ENCODE data around the gene TPM1.
"Not testable (repeated sequence)": the region's sequence is repeated elsewhere in the genome, so short reads cannot be mapped to it uniquely, and the experiment has no call there.

Gene TPM1

GRCh38 chr15:63096178-63096577 lies 53.6 kb downstream of the TPM1 start:
- Histone ChIP-seq H3K4me3 (IDR thresholded peaks at IDR 0.05; ENCODE audit: insufficient read depth, low read depth, low read length) (no peak overlapping the region), H3K27ac (no peak overlapping the region), H3K9ac (no peak overlapping the region), H4K20me1 (ENCODE audit: insufficient read depth) (no peaks in the 10 kb centered on the region), H3K79me2 (ENCODE audit: insufficient read depth, low read depth) (no peaks in the 10 kb centered on the region), H3K36me3 (ENCODE audit: insufficient read depth) (no peaks in the 10 kb centered on the region), H3K4me1 (ENCODE audit: low read depth, poor library complexity, severe bottlenecking) (no peaks in the 10 kb centered on the region), H2AFZ (ENCODE audit: low read depth) (no peak overlapping the region), H3K4me2 (no peak overlapping the region), H3K27me3 (ENCODE audit: insufficient read depth, low read depth) (no peaks in the 10 kb centered on the region)
- TF ChIP-seq CTCF (conservative IDR thresholded peaks at IDR 0.05; ENCODE audit: low read depth, low read length), result no peak

GRCh38 chr15:63098901-63099300 lies 56.4 kb downstream of the TPM1 start:
- H4K20me1 ChIP-seq (ENCODE audit: insufficient read depth); H3K27me3 ChIP-seq (ENCODE audit: insufficient read depth, low read depth); H3K79me2 ChIP-seq (ENCODE audit: insufficient read depth, low read depth); H3K27ac ChIP-seq; H3K4me3 ChIP-seq (IDR thresholded peaks at IDR 0.05; ENCODE audit: insufficient read depth, low read depth, low read length); H3K36me3 ChIP-seq (ENCODE audit: insufficient read depth); H2AFZ ChIP-seq (ENCODE audit: low read depth); H3K4me2 ChIP-seq; H3K4me1 ChIP-seq (ENCODE audit: low read depth, poor library complexity, severe bottlenecking); H3K9ac ChIP-seq: not testable (repeated sequence)

- not testable (repeated sequence) for H3K27ac ChIP-seq; H3K4me2 ChIP-seq; H3K36me3 ChIP-seq (ENCODE audit: insufficient read depth); H3K4me1 ChIP-seq (ENCODE audit: low read depth, poor library complexity, severe bottlenecking); H4K20me1 ChIP-seq (ENCODE audit: insufficient read depth); H3K4me3 ChIP-seq (IDR thresholded peaks at IDR 0.05; ENCODE audit: insufficient read depth, low read depth, low read length); H2AFZ ChIP-seq (ENCODE audit: low read depth); H3K79me2 ChIP-seq (ENCODE audit: insufficient read depth, low read depth); H3K27me3 ChIP-seq (ENCODE audit: insufficient read depth, low read depth); H3K9ac ChIP-seq
Observed at GRCh38 chr15:63099581-63099980, 57.0 kb downstream of the TPM1 start.

GRCh38 chr15:63103416-63103815 lies 60.9 kb downstream of the TPM1 start:
- no peak overlapping the region for H2AFZ ChIP-seq (ENCODE audit: low read depth)

GRCh38 chr15:63104727-63105126 lies 62.2 kb downstream of the TPM1 start:
- Histone ChIP-seq H3K9ac (no peak overlapping the region), H3K79me2 (ENCODE audit: insufficient read depth, low read depth) (no peaks in the 10 kb centered on the region), H4K20me1 (ENCODE audit: insufficient read depth) (no peaks in the 10 kb centered on the region), H3K27ac (no peak overlapping the region), H3K4me1 (ENCODE audit: low read depth, poor library complexity, severe bottlenecking) (no peaks in the 10 kb centered on the region), H3K36me3 (ENCODE audit: insufficient read depth) (no peaks in the 10 kb centered on the region), H3K4me2 (no peak overlapping the region), H2AFZ (ENCODE audit: low read depth) (no peak overlapping the region), H3K4me3 (IDR thresholded peaks at IDR 0.05; ENCODE audit: insufficient read depth, low read depth, low read length) (no peak overlapping the region), H3K27me3 (ENCODE audit: insufficient read depth, low read depth) (no peaks in the 10 kb centered on the region)
- TF ChIP-seq CTCF (conservative IDR thresholded peaks at IDR 0.05; ENCODE audit: low read depth, low read length), result no peak

More at GRCh38 chr15:63103416-63103815, 60.9 kb downstream of the TPM1 start:
- Histone ChIP-seq H4K20me1 (ENCODE audit: insufficient read depth) (no peaks in the 10 kb centered on the region), H3K4me1 (ENCODE audit: low read depth, poor library complexity, severe bottlenecking) (no peaks in the 10 kb centered on the region), H3K79me2 (ENCODE audit: insufficient read depth, low read depth) (no peaks in the 10 kb centered on the region), H3K4me2 (no peak overlapping the region), H3K4me3 (IDR thresholded peaks at IDR 0.05; ENCODE audit: insufficient read depth, low read depth, low read length) (no peak overlapping the region), H3K27ac (no peak overlapping the region), H3K9ac (no peak overlapping the region), H3K36me3 (ENCODE audit: insufficient read depth) (no peaks in the 10 kb centered on the region), H3K27me3 (ENCODE audit: insufficient read depth, low read depth) (no peaks in the 10 kb centered on the region)
- no peak for TF ChIP-seq CTCF (conservative IDR thresholded peaks at IDR 0.05; ENCODE audit: low read depth, low read length)

- H3K9ac ChIP-seq; H3K4me1 ChIP-seq (ENCODE audit: low read depth, poor library complexity, severe bottlenecking); H3K4me2 ChIP-seq; H2AFZ ChIP-seq (ENCODE audit: low read depth); H4K20me1 ChIP-seq (ENCODE audit: insufficient read depth); H3K79me2 ChIP-seq (ENCODE audit: insufficient read depth, low read depth); H3K4me3 ChIP-seq (IDR thresholded peaks at IDR 0.05; ENCODE audit: insufficient read depth, low read depth, low read length); H3K36me3 ChIP-seq (ENCODE audit: insufficient read depth); H3K27me3 ChIP-seq (ENCODE audit: insufficient read depth, low read depth); H3K27ac ChIP-seq: not testable (repeated sequence)
Observed at GRCh38 chr15:63105354-63105753, 62.8 kb downstream of the TPM1 start.

Data from KMS-11 (cell line).